ENCODE results near the gene GRIFIN.
"Not testable (repeated sequence)": the region's sequence is repeated elsewhere in the genome, so short reads cannot be mapped to it uniquely, and the experiment has no call there.

Gene GRIFIN

GRCh38 chr7:2478399-2478785 lies 2.2 kb upstream of the GRIFIN start:
- no peak for DNase-seq (ENCODE audit: low read depth)

- DNase-seq (ENCODE audit: low read depth): peak; percentile 19
Observed at GRCh38 chr7:2477447-2478398, 1.5 kb upstream of the GRIFIN start.

DNA sequence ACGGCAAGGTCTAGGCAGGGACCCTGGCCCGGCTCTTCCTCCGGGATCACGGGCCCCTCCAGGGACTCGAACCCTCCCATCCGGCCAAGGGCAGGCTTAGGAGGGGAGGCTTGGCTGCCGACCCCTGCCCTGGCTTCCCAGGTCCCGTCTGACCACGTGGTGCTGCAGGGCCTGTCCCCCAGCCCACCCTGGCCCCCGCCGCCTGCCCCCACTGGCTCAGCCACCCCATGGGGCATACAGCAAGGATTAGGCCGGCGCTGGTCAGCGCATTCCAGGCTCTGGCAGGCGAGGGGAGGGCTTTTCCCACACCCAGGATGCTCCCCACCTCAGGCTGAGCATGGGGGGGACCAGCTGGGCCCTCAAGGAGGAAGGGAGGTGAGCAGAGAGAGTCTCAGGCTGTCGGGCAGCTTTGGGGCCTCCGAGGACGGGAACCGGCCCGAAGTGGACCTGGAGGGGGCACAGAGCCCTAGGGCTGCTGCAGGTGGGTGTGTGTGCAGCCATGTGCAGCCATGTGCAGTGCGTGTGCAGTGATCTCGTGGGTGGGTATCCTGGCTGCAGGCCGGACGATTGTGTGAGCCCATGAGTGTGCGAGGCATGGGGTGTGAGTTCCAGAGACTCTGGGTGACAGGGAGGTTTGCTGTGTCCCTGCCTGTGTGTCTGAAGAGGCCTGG lies 713 bp upstream of the GRIFIN start:
- no peak for DNase-seq (ENCODE audit: low read depth)

GRCh38 chr7:2475678-2476015 lies 551 bp downstream of the GRIFIN start:
- no peak for DNase-seq (ENCODE audit: low read depth)

DNA sequence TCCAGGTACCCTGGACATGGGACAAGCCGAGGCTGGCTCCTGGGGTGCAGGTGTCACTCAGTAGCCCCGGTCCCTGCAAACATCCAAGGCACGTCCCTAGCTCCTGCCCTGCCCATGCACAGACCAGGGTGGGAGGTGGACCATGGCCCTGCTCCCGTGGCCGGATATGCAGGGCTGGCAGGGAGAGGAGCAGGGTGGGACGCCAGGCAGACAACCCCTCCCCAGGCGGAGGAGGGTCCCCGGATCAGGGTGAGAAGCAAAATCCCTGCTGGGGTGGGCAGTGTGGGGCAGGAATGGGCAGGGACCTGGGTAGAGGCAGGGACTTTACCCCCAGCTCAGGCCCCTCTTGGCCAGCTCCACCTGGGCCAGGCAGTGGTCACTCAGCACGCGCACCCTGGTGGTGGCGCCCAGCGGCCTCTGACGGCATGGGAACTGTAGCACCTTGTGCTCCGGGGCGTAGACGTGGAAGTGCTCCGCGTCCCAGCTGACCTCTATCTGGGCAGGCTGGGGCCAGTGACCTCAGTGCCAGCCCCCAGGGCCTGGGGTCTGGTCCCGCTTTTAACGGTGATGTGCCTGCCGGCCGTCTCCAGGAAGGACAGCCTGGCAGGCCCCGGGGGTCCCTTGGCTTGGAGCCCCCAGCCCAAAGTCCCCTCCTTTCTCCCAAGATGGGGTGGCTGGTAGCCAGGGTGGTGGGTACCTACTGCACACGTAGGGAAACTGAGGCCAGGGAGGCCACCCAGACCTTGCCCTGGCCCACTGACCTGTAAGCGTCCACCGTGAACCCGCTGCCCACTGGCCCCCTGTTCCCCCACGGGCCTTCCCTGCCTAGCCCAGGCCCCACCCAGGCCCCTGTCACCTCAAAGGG lies 1.2 kb downstream of the GRIFIN start:
- DNase-seq (ENCODE audit: low read depth): no peak

DNA sequence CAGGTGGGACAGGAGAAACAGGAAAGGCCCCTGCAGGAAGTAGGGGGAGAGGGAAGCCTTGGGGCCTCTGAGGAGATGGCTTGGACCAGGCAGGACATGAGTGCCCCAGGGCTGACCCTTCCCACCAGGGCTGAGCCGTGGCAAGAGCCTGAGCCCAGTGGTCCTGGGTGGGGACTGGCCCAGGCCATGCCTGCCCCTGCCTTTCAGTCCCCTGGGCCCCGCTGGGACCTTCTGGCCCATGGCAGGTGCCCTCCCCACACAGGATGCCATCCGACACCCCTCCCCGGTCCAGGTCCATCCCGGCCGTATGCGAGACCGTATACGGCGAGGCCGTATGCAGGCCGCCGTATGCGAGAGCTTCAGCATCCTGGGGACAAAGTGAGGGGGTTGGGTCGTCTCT lies 2.0 kb downstream of the GRIFIN start:
- no peak for DNase-seq (ENCODE audit: low read depth)

DNA sequence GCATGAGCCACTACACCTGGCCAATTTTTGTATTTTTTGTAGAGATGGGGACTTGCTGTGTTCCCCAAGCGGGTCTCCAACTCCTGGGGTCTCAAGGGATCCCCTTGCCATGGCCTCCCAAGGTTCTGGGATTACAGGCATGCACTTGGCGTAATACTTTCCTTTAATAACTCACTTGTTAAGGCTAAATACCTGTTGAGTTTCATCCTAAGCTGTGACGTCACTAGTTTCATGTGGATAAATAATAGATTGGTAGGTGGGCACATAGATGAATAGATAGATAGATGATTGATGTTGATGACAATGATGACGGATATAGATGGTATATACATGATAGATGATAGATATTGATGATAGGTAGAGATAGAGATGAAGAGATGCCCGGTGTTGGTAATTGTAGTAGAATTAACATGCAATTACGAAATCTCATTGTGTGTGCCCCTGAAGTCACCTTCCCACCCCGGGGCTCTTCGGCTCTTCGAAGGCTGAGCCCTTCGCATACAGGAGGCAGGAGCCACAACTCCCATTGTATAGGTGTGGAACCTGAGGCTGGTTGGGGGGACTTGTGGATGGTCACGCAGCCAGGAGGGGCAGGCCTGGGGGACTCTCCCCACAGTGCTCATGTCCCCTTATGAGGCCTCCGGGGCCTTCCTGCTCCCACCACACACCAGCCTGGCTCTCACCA lies 2.6 kb downstream of the GRIFIN start:
- DNase-seq (ENCODE audit: low read depth): no peak

GRCh38 chr7:2472739-2473138 lies 3.5 kb downstream of the GRIFIN start:
- no peak for DNase-seq (ENCODE audit: low read depth)

DNA sequence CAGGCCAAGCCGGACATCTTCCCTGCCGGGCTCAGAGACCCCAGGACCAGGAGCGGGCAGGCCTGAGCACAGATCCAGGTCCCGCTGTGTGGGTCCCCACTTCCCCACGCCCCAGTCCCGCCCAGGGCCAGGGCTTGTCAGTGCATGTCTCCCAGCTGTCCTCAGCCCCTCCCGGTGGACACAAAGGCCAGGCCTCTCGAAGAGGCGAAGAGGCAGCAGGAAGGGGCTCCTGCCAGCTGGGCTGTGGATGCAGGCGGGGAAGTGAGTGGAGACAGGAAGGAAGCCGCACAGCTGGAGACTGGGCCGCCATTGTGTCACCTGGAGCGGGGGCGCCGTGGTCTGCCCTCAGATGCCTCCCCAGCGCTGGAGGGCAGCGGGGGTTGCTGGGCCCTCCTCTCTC lies 4.8 kb downstream of the GRIFIN start:
- DNase-seq (ENCODE audit: low read depth): no peak

DNA sequence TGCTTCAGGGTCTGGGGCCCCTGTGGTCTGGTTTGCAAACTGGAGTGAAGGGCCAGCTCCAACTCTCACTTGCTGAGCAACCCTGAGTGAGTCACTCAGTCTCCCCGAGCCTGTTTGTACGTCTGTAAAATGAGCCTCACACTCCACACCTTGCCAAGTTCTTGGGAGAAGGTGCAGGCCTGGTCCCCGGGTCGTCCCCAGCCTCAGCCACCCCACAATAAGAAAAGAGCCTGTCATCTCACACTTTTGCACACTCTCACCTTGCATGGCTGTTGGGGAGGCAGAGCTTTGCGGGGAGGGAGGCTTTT lies 5.2 kb downstream of the GRIFIN start:
- no peak for DNase-seq (ENCODE audit: low read depth)

GRCh38 chr7:2470204-2471021 lies 5.8 kb downstream of the GRIFIN start:
- no peak for DNase-seq (ENCODE audit: low read depth)

DNA sequence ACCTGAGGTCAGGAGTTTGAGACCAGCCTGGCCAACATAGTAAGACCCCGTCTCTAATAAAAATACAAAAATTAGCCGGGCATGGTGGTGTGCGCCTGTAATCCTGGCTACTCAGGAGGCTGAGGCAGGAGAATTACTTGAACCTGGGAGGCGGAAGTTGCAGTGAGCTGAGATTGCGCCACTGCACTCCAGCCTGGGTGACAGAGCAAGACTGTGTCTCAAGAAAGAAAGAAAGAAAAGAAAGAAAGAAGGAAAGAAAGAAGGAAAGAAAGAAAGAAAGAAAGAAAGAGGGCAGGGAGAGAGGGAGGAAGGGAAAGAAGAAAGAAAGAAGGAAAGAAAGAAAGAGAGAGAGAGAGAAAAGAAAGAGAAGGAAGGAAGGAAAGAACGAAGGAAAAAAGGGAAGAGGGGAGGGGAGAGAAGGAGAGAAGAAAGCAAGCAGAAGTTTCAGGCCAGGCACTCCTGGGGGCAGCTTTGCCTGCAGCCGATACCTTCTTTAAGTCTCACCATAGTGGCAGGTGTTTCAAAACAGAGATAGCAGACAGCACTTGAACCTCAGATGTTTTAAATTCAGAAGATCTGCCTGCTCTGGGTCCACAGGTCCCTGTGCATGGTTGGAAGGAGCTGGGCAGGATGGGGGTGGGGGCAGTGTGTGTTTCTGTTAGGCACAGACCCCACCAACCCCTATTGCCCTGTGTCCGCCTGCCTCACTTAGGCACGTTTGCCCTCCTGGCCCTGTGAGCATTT lies 6.6 kb downstream of the GRIFIN start:
- DNase-seq (ENCODE audit: low read depth): not testable (repeated sequence)

- DNase-seq (ENCODE audit: low read depth): no peak
Observed at GRCh38 chr7:2468227-2468626, 8.0 kb downstream of the GRIFIN start.

DNA sequence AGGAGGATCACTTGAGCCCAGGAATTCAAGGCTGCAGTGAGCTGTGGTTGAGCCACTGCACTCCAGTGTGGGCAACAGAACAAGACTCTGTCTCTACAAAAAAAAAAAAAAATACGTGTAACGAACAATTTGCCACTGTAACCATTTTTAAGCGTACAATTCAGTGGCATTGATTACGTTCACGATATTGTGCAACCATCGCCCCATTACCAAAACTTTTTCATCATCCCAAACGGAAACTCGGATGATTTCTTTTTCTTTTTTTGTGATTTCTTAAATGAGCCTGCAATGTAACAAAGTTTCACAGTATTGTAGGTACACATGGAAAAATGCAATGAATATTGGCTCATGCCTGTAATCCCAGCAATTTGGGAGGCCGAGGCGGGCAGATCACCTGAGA lies 9.5 kb downstream of the GRIFIN start:
- DNase-seq (ENCODE audit: low read depth): no peak

DNA sequence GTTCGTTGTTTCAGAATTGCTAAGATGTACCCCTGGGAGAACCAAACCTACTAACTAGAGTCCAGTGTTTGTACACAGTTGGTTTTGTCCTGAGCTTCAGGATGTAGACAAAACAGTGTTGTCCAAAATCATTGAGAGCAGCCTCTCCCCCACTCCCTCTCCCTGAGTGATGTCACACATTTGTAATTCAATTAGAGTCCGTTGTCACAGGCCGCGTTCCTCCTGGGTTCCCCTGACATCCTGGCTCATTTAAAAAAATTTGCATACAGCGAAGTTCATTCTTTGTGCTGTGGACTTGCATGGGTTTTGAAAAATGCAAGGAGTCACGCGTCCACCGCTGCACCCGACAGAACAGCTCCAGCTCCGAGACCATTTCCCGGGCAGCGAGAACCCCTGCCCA lies 10.3 kb downstream of the GRIFIN start:
- no peak for DNase-seq (ENCODE audit: low read depth)

DNA sequence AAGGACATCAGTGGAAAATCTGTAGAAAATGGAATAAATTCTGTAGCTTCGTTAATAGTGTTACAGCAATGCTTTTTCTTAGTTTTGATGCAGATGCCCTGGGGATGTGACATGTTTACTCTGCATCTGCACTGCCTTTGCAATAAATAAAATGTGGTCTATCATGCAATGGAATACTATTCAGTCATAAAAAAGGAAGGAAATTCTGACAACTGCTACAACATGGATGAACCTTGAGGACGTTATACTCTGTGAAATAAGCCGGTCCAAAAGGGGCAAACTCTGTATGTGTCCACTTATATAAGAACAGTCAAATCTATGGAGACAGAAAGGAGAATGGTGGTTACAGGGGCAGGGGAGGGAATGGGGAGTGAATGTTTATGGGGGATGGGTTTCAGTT lies 13.5 kb downstream of the GRIFIN start:
- no peak for DNase-seq (ENCODE audit: low read depth)

DNA sequence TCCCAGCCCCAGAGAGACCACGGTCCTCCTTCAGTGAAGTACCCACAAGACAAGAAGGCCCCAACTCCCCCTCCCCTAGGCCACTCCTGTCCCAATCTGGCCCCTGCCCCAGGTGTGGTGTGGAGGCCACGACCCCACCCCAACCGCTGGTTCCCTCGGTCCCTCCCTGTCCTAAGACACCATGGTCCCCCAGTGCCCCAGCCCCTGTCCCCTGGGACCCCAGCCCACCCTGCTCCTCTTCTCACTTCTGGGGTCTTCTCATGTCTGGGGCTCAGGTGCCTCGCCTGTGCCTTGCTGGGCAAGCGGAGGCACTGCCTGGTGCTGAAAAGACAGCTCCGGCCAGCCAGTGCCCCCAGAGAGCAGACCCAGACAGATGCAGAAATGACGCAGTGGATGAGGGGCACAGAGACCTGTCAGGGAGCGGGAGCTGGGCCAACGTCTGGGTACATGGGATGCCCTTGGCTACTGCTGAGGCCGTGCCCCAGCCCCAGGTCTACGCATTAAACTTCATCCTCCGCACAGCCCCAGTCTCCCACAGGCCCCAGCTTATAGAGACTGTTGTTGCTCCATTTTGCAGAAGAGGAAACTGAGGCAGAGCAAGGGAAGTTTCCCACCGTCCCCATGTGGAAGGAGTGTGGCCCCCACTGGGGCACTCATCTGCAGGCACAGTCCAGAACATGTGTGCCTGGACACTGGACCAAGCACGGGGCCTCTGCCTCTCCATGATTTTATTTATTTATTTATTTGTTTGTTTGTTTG lies 14.8 kb downstream of the GRIFIN start:
- DNase-seq (ENCODE audit: low read depth): no peak

- no peak for DNase-seq (ENCODE audit: low read depth)
Observed at GRCh38 chr7:2460641-2461040, 15.6 kb downstream of the GRIFIN start.

DNA sequence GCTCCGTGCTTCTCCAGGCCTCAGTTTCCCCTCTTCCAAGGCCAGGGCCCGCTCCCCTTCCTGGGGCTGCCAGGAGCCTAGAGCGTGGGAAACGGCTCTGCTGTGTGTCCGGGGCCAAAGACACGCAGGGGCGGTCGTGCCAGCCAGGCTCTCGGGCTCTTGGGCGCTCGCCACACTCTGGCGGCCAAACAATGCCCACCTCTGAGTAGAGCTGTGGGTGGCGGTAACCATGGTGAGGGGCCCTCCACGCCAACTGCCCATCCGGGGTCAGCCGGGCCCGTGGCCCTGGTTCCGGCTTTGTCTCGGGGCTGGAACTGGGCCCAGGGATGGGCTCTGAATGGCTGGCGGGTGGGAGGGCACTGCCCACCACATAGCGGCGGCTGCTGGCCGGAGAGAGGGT lies 16.0 kb downstream of the GRIFIN start:
- no peak for DNase-seq (ENCODE audit: low read depth)

- DNase-seq (ENCODE audit: low read depth): no peak
Observed at GRCh38 chr7:2459674-2460073, 16.5 kb downstream of the GRIFIN start.
